Dermis microvascular lymphatic vessel endothelial cell (primary cell): ENCODE measurements around the gene PPP1R27. TPM values are rescaled to one million over a fixed set of nuclear protein-coding genes. Genes with fewer than 3 reads are reported as not detected.

Experiments used
- DNase-seq, 2 donors: peaks; one replicate each; pipeline versions ENCODE4 v3.0.0 to v3.0.0-alpha.2; 2010; ENCODE audit warnings: low read depth in 2 of 2
- total RNA-seq: library from RNA; depleted of rRNA; stranded (reverse); fragments of >200 nt; gene quantifications from 2 replicates; pipeline ENCODE4 v1.2.1, GENCODE V29; 2014

Gene PPP1R27
- total RNA-seq, 1 donor from 2014 or later: not detected

- no peak for DNase-seq
Measured at GRCh38 chr17:81805707-81806460, 29.0 kb downstream of the PPP1R27 start.

GRCh38 chr17:81804559-81805399, 30.1 kb downstream of the PPP1R27 start:
- no peak for DNase-seq

- DNase-seq: no peak
Measured at GRCh38 chr17:81803728-81804558, 30.9 kb downstream of the PPP1R27 start, which contains the start of gene GCGR. GCGR (plus strand) TSS chr17:81804150; CDS start chr17:81809019, 4,869 bp downstream.

- no peak for DNase-seq
Measured at GRCh38 chr17:81802856-81803643, 31.8 kb downstream of the PPP1R27 start.

- DNase-seq: no peak
Measured at GRCh38 chr17:81802048-81802758, 32.6 kb downstream of the PPP1R27 start.

GRCh38 chr17:81801327-81801726, 33.5 kb downstream of the PPP1R27 start:
- DNase-seq: no peak

GRCh38 chr17:81794509-81794908, 40.3 kb downstream of the PPP1R27 start:
- DNase-seq: no peak

- no peak for DNase-seq
Measured at GRCh38 chr17:81794074-81794476, 40.8 kb downstream of the PPP1R27 start.

GRCh38 chr17:81792675-81793615, 41.9 kb downstream of the PPP1R27 start:
- DNase-seq: no peak

Other genes with a start within 250 kb of the PPP1R27 start
- 67.7 and 87.9 TPM in 2 replicates for gene NPLOC4, start 197.9 kb downstream of the PPP1R27 start, total RNA-seq
- 0.51 and 0.89 TPM in 2 replicates for gene TSPAN10, start 197.9 kb downstream of the PPP1R27 start, total RNA-seq
- gene PDE6G, start 178.5 kb downstream of the PPP1R27 start, total RNA-seq: 1.3 and 5.3 TPM in 2 replicates
- gene OXLD1, start 168.4 kb downstream of the PPP1R27 start, total RNA-seq: 26.6 and 29.7 TPM in 2 replicates
- 6.3 and 8.5 TPM in 2 replicates for gene CCDC137, start 168.3 kb downstream of the PPP1R27 start, total RNA-seq
- gene ARL16, start 151.3 kb downstream of the PPP1R27 start, total RNA-seq: 25.4 and 28.2 TPM in 2 replicates
- 41.1 and 49.4 TPM in 2 replicates for gene HGS, start 151.0 kb downstream of the PPP1R27 start, total RNA-seq
- 8.7 and 8.9 TPM in 2 replicates for gene MRPL12, start 131.7 kb downstream of the PPP1R27 start, total RNA-seq
- 13.9 and 17.7 TPM in 2 replicates for gene SLC25A10, start 122.8 kb downstream of the PPP1R27 start, total RNA-seq
- gene GCGR, start 30.9 kb downstream of the PPP1R27 start, total RNA-seq: not detected in 2 replicates
- gene MCRIP1, start 1.8 kb downstream of the PPP1R27 start, total RNA-seq: 81.8 and 133 TPM in 2 replicates
- 634 and 739 TPM in 2 replicates for gene P4HB, start 25.5 kb upstream of the PPP1R27 start, total RNA-seq
- gene ARHGDIA, start 36.3 kb upstream of the PPP1R27 start, total RNA-seq: 97.7 and 157 TPM in 2 replicates
- 142 and 181 TPM in 2 replicates for gene ALYREF, start 56.5 kb upstream of the PPP1R27 start, total RNA-seq
- 108 and 109 TPM in 2 replicates for gene ANAPC11, start 56.7 kb upstream of the PPP1R27 start, total RNA-seq
- 0.13 TPM in 1 of 2 replicates, not detected in the other for gene NPB, start 67.2 kb upstream of the PPP1R27 start, total RNA-seq
- 30.2 and 40.4 TPM in 2 replicates for gene PCYT2, start 76.3 kb upstream of the PPP1R27 start, total RNA-seq
- gene SIRT7, start 83.1 kb upstream of the PPP1R27 start, total RNA-seq: 11.9 and 12.3 TPM in 2 replicates
- 10.4 and 19.0 TPM in 2 replicates for gene MAFG, start 92.7 kb upstream of the PPP1R27 start, total RNA-seq
- gene PYCR1, start 102.2 kb upstream of the PPP1R27 start, total RNA-seq: 60.8 and 71.2 TPM in 2 replicates
- gene MYADML2, start 112.2 kb upstream of the PPP1R27 start, total RNA-seq: not detected in 2 replicates
- gene NOTUM, start 126.1 kb upstream of the PPP1R27 start, total RNA-seq: under 0.01 TPM in 2 replicates
- gene ASPSCR1, start 142.6 kb upstream of the PPP1R27 start, total RNA-seq: 22.0 and 23.4 TPM in 2 replicates
- 23.5 and 38.6 TPM in 2 replicates for gene CENPX, start 187.8 kb upstream of the PPP1R27 start, total RNA-seq
- gene LRRC45, start 188.3 kb upstream of the PPP1R27 start, total RNA-seq: 10.0 and 10.1 TPM in 2 replicates
- gene RAC3, start 196.6 kb upstream of the PPP1R27 start, total RNA-seq: 12.5 and 14.5 TPM in 2 replicates
- 33.1 and 42.7 TPM in 2 replicates for gene DCXR, start 202.6 kb upstream of the PPP1R27 start, total RNA-seq
- gene RFNG, start 216.8 kb upstream of the PPP1R27 start, total RNA-seq: 16.4 and 28.2 TPM in 2 replicates
- 67.1 and 86.6 TPM in 2 replicates for gene GPS1, start 216.8 kb upstream of the PPP1R27 start, total RNA-seq
- 35.6 and 44.1 TPM in 2 replicates for gene DUS1L, start 230.8 kb upstream of the PPP1R27 start, total RNA-seq